HG03039 (cell line): ENCODE measurements around the gene RPTOR.

Experiments
- ATAC-seq: cut with Tn5 transposase; IDR thresholded peaks from one replicate; pipeline ENCODE4 v1.9.1; 2021; ENCODE audit warnings: mild to moderate bottlenecking, moderate library complexity; ENCODE audit not compliant: unreplicated experiment

The RPTOR gene

DNA sequence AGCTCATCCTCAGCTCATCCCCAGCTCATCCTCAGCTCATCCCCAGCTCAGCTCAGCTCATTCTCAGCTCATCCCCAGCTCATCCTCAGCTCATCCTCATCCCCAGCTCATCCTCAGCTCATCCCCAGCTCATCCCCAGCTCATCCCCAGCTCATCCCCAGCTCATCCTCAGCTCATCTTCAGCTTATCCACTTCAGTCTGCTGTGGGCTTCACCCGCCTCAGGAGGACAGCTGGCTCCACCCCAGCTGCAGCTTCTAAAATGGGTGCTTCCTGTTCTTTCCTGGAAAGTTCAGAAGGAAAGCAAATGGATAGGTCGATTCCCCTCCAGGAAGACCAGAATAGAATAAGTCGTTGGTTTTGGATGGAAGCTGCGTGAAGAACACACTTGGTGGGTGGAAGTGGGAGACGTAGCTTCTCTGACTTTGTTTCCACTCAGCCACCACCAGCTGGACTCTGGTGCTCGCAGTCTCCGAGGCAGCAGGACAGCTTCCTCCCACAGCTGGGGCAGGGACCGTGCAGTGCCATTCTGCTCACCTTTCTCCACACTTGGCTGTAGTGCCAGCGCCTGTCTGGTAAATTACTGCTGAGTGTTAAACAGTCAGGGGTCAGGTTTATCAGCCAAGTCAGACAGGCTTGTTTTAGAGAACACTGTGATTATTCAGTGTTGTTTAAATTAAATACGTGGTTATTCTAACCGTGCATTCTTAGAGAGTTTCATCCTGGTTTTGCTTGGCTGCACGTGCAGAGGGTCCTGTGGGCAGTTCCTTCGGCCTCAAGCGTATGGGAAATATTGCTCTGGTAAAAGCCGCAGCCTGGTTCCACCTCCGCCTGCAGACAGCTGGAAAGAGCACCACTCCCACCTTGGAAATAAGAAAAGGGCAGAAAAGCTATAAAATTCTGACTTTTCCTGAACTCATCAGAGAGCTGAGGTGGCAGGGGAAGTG is 386.0 kb downstream of the RPTOR start:
- no peak for ATAC-seq

DNA sequence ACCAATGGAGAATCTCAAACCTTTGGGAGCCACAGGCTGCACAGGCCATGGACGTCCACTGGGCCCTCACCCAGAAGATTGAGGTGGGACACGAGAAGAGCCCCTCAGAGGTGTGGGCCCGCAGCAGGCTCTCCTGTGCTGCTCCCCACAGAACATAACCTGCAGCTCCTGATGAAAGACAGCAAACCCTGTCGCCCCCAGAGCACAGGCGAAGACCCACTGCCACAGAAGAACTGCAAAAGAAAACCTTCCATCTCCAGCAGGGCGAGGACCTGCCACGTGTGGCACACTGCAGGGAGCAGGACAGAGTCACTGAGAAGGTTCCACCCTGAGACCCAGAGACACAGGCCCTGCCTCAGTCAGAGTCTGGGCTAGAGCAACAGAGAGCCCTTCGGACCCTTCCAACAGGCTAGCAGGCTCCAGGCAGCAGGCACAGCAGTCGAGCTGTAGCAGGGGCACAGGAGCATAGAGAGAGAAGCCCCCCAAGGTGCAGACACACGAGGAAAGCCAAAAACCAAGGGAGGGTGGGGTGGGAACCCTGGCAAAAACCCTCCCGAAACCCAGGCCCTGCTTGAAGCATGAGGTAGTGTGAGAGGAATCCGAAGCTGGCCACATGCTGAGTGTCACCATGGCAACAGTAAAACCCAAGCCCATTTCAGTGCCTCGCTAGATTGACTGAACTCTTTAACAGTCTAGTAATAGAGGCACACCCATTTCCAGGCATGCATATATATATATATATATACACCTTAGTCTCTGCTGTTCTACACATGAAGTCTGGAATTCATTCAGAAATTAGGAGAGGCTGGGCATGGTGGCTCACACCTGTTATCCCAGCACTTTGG is 387.0 kb downstream of the RPTOR start:
- no peak for ATAC-seq

DNA sequence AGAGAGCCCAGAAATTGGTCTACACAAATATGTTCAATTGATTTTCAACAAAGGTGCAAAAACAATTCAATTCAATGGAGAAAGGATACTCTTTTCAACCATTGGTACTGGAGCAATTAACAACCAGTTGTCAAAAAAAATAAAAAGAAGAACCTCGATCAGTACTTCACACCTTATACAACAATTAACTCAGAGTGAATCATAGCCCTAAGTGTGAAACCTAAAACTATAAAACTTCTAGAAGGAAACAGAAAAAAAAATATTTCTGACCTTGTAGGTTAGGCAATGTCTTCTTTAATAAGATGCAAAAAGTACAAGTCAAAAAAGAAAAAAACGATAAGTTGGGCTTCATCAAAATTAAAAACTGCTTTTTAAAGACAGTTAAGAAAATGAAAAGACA is 390.9 kb downstream of the RPTOR start:
- ATAC-seq = no peak

DNA sequence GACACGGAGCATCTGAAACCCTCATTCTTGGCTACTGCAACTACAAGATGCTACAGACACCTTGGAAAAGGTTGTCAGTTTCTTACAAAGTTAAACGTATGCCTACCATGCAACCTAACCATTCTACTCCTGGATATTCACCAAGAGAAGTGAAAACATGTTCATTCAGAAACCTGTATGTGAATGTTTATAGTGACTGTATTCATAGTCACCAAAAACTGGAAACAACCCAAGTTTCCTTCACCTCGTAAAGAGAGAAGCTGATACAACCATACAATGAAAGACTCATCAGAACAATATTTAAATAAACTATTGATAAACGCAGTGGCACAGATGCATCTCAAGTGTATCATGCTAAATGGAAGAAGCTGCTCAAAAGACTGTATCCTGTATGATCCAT is 391.6 kb downstream of the RPTOR start:
- no peak for ATAC-seq

DNA sequence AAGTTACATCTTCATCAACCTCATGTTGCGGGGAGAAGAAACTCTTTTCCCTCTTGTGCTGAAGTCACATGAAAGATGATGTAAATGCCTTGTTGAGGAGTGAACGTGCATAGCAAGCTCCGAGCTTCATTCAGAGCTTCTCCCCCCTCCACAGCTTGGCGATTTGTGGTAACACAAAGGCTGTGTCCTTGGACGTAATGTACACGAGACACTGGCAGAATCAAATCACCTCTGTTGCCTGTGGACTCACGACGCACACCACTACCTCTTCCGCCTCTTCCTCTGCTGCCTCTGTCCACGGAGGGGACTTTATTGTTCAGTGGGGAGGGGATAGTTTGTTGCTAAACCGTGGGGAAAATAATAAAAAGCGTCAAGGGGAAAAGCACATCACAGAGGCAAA is 392.1 kb downstream of the RPTOR start:
- no peak for ATAC-seq

DNA sequence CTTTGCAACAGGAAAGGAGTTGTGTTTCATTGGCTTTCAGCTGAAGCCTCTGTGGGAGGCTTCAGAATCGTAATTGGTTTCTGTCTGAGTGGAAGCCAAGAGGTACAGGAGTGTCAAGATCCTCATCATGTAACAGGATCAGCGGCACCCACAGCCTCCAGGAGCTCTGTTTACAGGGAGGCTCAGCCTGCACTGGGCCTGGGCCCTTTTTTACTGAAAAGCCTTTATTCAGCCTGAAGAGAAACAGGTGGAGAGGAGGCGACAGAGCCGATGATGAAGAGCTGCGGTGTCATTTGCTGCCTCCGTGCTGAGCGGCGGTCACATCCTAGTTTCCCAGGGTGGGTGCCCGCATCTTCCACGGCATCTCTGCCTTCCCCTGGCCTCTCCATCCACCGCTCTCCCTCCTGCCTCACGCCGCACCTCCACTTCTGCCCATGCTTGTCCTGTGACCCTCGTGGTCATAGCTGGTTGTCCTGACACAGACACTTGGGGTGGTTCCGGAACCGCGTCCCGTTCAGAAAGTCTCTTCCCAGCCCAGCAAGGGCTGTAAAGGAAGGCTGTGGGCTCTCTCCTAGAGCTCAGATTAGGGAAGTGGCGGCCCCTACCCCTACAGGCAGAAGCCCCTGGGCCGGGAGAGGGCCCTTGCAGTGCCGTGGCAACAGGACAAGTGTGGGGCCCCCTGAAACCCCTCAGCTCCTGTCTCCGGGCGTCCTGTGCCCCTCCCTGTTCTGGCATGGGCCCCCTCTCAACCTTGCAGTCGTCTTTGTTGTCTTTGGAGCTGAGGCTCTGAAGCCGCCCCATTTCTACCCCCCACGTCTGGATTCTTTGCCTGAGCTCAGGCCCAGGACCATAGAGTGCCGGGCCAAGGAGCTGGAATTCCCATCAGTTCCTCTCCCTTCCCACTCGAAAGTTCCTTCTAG is 393.1 kb downstream of the RPTOR start:
- no peak for ATAC-seq

DNA sequence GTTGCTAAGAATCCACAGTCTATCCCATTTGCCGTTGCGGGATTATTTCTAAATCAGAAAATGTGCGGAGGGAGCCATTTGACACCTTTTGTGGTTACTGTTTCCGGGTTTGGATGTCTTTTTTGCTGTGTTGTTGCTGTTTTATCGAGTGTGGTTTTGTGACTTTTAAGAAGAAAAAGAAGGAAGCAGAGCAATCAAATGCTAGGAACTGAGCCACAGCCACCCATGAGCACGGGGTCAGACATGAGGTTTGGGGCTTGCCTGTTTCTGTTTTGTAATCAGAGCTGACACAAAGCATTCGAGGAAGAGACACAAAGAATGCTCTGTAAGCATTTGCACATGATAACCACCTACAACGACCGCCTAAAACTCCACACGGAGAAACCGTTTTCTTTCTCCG is 393.9 kb downstream of the RPTOR start:
- ATAC-seq = no peak

DNA sequence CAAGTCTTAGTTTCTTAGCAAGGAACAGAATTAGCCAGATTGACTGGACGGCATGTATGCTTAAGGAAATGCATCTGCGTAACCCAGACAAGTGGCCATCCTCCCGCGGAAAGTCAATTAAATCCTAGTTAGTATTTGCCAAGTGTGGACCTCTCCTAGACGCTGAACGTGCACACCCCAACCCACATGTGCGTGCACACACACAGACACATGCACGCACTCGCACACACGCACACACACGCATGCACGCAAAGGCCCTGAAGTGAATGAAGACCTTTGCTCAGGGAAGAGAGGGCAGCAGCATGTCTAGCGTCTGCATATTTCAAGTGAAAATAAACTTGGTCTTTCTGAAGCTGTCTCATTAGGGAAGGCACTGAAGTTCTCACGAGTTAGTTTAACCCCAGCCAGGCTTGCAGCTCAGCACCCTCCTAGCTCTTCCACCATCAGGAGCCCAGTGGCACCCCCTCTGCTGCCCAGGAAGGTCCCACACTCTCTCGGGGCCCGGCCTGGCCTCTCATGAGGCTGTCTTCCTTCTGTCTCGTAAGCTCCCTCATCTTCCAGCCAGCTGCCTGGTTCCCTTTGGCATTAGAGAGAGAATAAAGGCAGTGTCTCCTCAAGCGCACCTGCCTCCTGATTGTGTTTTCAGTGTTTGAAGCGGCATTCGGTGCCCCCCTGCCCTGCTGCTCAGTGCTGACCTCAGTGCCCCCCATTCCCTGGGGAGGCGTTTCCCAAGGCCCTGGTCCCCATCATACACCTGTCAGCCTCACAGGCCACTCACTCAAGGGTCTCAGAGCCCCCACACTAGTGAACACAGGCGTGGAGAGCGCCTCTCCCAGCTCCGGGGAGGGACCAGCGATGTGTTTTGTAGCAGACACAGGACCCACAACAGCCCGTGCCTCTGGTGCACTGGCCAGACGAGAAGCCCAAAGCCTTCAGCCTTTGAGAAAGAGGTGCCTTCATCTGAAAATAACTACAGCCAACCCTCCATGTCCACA is 394.8 kb downstream of the RPTOR start:
- no peak for ATAC-seq

DNA sequence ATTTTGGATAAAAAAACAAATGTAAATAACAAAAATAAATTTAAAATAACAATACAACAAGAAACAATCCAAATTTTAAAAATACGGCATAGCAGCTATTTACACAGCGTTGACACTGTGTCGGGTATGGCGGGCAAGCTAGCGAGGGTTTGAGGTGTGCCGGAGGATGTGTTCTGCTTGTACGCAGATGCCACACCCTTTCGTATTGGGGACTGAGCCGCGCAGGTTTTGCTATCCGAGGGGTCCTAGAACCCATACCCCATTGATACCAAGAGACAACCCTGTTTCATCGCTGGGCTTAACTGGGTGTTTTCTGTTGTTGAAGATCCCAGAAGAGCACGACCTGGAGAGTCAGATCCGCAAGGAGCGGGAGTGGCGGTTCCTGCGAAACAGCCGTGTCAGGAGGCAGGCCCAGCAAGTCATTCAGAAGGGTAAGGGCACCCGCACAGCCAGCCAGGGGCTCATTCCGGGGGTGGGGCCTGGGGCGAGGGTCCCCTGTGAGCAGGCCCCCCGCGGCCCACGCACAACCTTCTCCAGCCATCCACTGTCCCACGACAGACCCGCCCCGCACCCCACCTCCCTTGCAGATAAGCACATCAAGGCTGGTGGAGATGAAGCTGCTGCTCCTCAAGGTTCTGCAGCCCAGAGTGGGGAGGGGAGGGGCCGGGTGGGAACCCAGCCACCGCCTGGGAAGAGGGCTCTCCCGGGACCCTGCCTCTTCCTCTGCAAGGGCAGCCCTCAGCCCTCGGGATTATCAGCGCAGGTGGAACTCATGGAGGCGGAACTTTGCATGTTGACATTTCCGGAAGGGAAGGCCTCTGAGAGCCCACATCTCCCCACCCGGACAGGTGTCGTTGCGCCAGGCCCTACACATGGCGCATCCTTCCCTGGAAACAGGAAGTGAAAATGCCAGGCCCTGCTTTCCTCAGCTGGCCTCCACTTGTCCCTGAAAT is 395.8 kb downstream of the RPTOR start:
- ATAC-seq = no peak

DNA sequence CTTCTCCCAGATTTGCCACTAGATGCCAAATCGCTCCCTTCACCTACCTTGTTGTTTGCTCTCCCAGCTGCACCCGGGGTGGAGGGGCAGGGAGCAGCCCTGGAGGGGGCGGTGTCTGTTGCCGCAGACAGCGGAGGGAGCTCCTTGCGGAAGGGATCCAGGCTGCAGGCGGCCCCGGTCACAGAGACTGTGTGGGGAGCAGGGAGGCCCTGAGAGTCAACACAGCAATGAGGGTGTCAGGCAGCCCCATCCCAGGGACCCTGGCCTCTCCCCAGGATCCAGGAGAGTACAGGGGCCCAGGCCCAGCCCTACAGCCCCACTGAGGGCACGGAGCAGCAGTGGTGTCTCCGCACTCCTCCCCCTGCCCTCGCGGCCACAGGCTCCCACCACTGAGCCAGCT is 396.5 kb downstream of the RPTOR start:
- ATAC-seq = no peak

DNA sequence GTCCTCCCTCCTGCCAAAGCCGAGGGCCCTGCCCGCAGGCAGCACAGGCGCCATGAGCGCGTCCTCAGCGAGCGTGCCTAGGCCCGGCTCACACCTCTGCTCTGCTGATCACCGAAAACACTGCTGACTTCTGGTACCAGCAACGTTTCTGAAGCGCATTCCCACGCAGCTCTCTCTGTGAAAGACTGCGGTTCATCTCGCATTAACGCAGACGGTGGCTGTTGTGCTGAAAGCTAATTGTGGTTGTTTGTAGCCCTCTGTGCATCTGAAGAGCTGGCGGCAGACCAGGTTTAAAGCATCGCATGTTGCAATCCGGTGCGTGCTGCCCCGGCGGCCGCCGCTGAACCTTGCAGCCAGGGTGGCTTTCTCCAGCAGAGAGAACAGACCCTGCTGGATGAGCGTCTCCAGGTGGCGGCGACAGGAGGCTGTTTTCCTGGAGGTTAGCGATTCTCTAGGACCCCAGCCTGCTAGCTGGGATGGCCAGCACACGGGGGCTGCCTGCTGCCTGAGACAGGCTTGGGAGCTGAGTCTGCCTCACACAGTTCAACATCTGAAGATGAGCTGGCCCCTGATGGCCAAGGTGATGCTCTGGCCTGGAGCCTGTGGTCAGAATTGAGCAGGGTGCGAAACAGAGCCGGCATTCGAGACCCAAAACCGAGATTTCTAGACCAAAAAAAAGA is 397.2 kb downstream of the RPTOR start:
- ATAC-seq = no peak

DNA sequence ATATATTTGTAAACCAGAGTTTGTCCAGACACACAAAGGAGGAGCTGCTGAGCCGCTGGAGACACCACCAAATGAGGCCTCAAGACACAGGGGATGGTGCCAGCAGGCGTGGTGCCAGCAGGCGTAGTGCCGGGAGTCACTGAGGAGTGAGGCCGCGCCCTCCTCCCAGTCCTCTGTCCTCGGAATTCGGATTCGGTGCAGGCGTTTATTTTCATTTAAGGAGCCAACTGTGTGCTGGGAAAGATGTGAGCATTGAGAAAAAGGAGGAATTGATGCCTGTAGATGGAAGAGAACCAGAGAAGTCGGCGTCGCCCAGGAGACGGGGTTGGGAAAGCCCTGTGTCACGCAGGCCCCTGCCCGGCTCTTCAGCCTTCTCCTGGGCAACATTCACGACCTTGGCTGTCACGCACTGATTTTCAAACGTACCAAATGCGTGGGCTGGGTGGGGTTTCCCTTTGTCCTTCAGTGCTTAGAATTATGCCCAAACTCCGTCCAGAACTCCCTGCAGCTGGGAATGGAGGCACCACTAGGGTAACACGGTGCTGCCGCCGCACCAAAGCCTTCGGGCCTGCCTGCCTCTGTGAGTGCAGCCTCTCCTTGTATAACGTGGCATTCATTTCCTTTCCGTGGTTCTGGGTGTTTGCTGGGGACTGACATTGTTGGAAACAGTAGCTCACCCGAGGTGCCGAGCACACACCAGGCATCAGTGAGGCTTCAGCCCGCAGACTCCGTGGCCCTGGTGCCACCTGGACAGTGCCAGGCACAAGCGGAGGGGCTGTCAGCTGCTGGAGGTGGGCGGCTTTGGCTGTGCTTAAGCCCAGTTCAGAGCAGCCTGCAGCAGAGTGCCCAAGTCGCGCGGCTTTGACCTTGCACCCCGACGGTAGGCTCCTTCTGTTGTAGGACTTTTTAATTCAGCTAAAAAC is 398.0 kb downstream of the RPTOR start:
- ATAC-seq = no peak

DNA sequence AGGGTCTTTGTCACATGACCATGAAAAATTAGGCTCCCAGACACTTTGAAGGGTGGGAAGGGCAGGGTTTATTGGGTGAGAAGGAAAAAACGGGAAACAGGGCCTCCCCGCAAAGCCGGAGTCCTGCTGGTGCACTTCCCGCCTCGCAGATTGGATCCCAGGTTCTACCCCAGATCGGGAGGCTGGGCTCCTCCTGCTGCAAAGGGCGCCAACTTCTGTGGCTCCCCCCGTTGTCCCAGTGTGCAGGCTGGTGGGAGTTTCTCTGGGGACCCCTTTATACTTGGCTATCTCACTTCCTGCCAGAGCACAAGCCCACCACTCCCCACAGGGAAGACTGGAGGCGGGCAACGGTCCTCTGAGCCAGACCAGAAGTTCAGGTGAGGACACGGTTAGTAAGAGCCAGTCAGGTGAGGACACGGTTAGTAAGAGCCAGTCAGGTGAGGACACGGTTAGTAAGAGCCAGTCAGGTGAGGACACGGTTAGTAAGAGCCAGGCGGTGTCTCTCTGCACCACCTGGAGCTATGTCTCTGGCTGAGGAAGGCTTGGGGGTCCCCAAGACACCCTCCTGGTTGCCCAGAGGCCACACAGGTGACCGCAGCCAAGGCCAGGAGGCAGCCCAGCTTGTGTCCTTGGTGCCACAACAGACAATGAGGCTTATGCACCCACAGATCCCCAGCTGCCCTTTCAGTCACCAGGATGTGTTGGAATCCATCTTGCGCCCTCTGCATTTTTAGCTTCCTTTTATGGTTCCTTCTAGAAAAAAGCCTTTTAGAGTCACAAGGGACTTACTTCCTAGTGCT is 398.9 kb downstream of the RPTOR start:
- ATAC-seq = no peak

DNA sequence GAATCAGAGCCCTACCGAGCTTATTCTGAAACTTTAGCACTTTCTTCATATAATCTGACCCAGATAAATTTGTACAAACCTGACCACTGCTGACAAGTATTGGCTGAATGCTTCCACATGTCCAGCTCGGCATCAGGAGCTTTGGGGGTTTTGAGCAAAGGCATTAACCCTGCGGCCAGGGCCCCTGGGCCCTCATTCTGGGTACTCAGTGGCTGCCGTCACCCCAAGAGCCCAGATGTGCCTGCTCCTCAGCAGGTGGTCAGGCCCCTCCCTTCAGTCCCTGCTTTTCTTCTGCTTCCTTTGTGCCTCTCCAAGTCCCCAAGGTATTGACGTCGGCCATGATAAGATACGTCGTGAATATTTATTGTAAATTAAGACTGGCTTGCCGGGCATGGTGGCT is 399.7 kb downstream of the RPTOR start:
- no peak for ATAC-seq

DNA sequence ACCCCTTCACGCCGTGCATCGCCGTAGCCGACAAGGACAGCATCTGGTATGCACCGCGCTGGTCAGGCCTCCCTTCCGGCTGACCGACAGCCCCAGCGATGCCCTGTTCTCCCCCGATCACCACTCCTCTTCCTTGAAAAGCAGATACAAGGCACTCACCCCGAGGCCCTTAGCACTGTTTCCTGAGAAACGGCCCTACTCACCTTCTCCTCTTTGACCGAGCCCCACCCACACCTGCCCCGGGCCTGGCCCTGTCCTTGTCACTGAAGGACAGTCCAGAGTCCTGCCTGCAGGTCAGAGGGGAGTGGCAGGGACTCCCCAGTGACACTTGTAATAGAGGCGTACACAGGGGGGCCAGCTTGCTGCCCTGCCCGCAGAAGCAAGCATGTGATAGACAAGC is 401.1 kb downstream of the RPTOR start:
- no peak for ATAC-seq

DNA sequence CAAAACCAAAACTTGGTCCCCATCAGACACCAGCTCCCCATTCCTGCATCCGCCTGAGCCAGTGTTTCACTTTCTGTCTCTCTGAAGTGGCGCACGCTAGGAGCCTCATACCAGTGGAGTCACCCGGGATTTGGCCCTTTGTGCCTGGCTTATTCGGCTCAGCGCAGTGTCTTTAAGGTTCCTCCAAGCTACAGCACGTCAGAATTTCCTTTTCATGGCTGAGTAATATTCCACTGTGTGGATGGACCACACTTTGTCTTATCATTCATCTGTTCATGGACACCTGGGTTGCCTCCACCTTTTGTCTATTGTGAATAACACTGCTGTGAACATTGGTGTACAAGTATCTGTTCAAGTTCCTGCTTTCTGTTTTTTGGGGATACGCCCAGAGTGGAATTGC is 401.8 kb downstream of the RPTOR start:
- ATAC-seq = no peak
